Liver (tissue), 9 donors: ENCODE measurements around the gene KDM5A. TPM values are rescaled to one million over a fixed set of nuclear protein-coding genes. Genes with fewer than 3 reads are reported as not detected.
A peak's percentile ranks its signal among the peaks of the same experiment; 100 is the strongest.
"Not testable (repeated sequence)": the region's sequence is repeated elsewhere in the genome, so short reads cannot be mapped to it uniquely, and the experiment has no call there.

Experiments used
- DNase-seq: peaks from one replicate; pipeline ENCODE4 v3.0.0-alpha.2; 2017; ENCODE audit warnings: low spot score
- H3K27ac ChIP-seq, 2 donors: one replicate each; pipeline ENCODE4 v1.7.0; 2013; ENCODE audit warnings: inconsistent platforms in 2 of 2, low read length in 2 of 2, control low read depth in 1 of 2, low read depth in 1 of 2, mild to moderate bottlenecking in 1 of 2
- H3K27me3 ChIP-seq, 4 donors: one replicate each; pipeline versions ENCODE4 v1.6.1 to v1.7.0; 2013; ENCODE audit warnings: low read length in 3 of 4, inconsistent platforms in 1 of 4, mild to moderate bottlenecking in 1 of 4, moderate library complexity in 1 of 4; ENCODE audit not compliant: control insufficient read depth in 4 of 4, insufficient read depth in 4 of 4
- H3K36me3 ChIP-seq, 4 donors: one replicate each; pipeline versions ENCODE4 v1.6.1 to v1.7.0; 2013; ENCODE audit warnings: low read length in 3 of 4, mild to moderate bottlenecking in 3 of 4, low read depth in 1 of 4, moderate library complexity in 1 of 4; ENCODE audit not compliant: control insufficient read depth in 4 of 4, insufficient read depth in 3 of 4
- H3K4me1 ChIP-seq, 4 donors: one replicate each; pipeline versions ENCODE4 v1.6.1 to v1.7.0; 2013; ENCODE audit warnings: low read length in 3 of 4, mild to moderate bottlenecking in 3 of 4, moderate library complexity in 1 of 4; ENCODE audit not compliant: control insufficient read depth in 4 of 4, insufficient read depth in 4 of 4
- H3K4me3 ChIP-seq, 3 donors: one replicate each; pipeline versions ENCODE4 v1.6.1 to v1.7.0; 2013; ENCODE audit warnings: low read length in 3 of 3, control low read depth in 1 of 3, low read depth in 1 of 3, mild to moderate bottlenecking in 1 of 3
- H3K9ac ChIP-seq, 2 donors: one replicate each; pipeline ENCODE4 v1.7.0; 2013; ENCODE audit warnings: low read length in 2 of 2, mild to moderate bottlenecking in 2 of 2, moderate library complexity in 2 of 2, control low read depth in 1 of 2, low read depth in 1 of 2
- H3K9me3 ChIP-seq, 4 donors: one replicate each; pipeline versions ENCODE4 v1.6.1 to v1.7.0; 2013; ENCODE audit warnings: low read length in 3 of 4; ENCODE audit not compliant: control insufficient read depth in 4 of 4
- EGR1 ChIP-seq, 2 donors: IDR thresholded peaks; 2 replicates each; pipeline ENCODE4 v1.6.1; 2016 to 2018; ENCODE audit warnings: antibody characterized with exemption in 2 of 2, low read depth in 2 of 2
- FOXA1 ChIP-seq: IDR thresholded peaks from 2 replicates; pipeline ENCODE4 v1.6.1; 2016; ENCODE audit warnings: antibody characterized with exemption
- FOXA2 ChIP-seq: IDR thresholded peaks from 2 replicates; pipeline ENCODE4 v1.6.1; 2016; ENCODE audit warnings: antibody characterized with exemption
- GABPA ChIP-seq, 2 donors: IDR thresholded peaks in 1 of 2; conservative IDR thresholded peaks in 1 of 2; 2 replicates each; pipeline ENCODE4 v1.6.1; 2016; ENCODE audit warnings: antibody characterized with exemption in 2 of 2, mild to moderate bottlenecking in 1 of 2, moderate library complexity in 1 of 2
- HNF4A ChIP-seq, 2 donors: conservative IDR thresholded peaks; 2 replicates each; pipeline ENCODE4 v1.6.1; 2016; ENCODE audit warnings: antibody characterized with exemption in 2 of 2, mild to moderate bottlenecking in 2 of 2
- JUND ChIP-seq, 2 donors: IDR thresholded peaks; 2 replicates each; pipeline ENCODE4 v1.6.1; 2016; ENCODE audit warnings: antibody characterized with exemption in 2 of 2
- NR2F2 ChIP-seq: IDR thresholded peaks from 2 replicates; pipeline ENCODE4 v1.6.1; 2016; ENCODE audit warnings: antibody characterized with exemption
- RAD21 ChIP-seq, 2 donors: IDR thresholded peaks; 2 replicates each; pipeline ENCODE4 v1.6.1; 2016; ENCODE audit warnings: antibody characterized with exemption in 2 of 2, mild to moderate bottlenecking in 2 of 2
- REST ChIP-seq: IDR thresholded peaks from 2 replicates; pipeline ENCODE4 v1.6.1; 2016; ENCODE audit warnings: antibody characterized with exemption, mild to moderate bottlenecking
- RXRA ChIP-seq, 2 donors: IDR thresholded peaks; 2 replicates each; pipeline ENCODE4 v1.6.1; 2017 to 2018; ENCODE audit warnings: antibody characterized with exemption in 2 of 2, mild to moderate bottlenecking in 1 of 2
- SP1 ChIP-seq: IDR thresholded peaks from 2 replicates; pipeline ENCODE4 v1.6.1; 2018; ENCODE audit warnings: antibody characterized with exemption, mild to moderate bottlenecking
- TAF1 ChIP-seq: conservative IDR thresholded peaks from 2 replicates; pipeline ENCODE4 v1.6.1; 2016; ENCODE audit warnings: antibody characterized with exemption, mild to moderate bottlenecking
- YY1 ChIP-seq: IDR thresholded peaks from 2 replicates; pipeline ENCODE4 v1.6.1; 2016; ENCODE audit warnings: antibody characterized with exemption, mild to moderate bottlenecking
- WGBS: extraction: QIAGEN DNeasy Blood & Tissue Kit; methylation state at CpG from one replicate; pipeline ENCODE4 v1.1.7; 2013; 5-methylcytosine and 5-hydroxymethylcytosine counted together
- polyA plus RNA-seq, 2 donors: library from polyadenylated mRNA; stranded (reverse) in 1 of 2; unstranded in 1 of 2; fragments of 200-250 nt in 1 of 2; fragments of >200 nt in 1 of 2; fragmentation: Nextera tagmentation in 1 of 2; extraction: Ambion mirVana in 1 of 2; gene quantifications; one replicate each; pipeline versions ENCODE4 v1.2.1 to v1.2.3, GENCODE V29; 2013 to 2015
- total RNA-seq, 2 donors: library from RNA; depleted of rRNA; stranded (reverse); fragments of >200 nt; gene quantifications; one replicate each; pipeline ENCODE4 v1.2.3, GENCODE V29; 2014
- TF ChIP-seq, protein P1 (sequence below): IDR thresholded peaks from 2 replicates; pipeline ENCODE4 v1.6.1; 2016; ENCODE audit warnings: antibody characterized with exemption
- TF ChIP-seq, protein P2 (sequence below): IDR thresholded peaks from 2 replicates; pipeline ENCODE4 v1.6.1; 2016; ENCODE audit warnings: antibody characterized with exemption
- TF ChIP-seq, protein P3 (sequence below): IDR thresholded peaks from 2 replicates; pipeline ENCODE4 v1.6.1; 2016; ENCODE audit warnings: antibody characterized with exemption
- donor health status: healthy.
- donor health status: healthy.
- donor health status: healthy.
- donor health status: healthy.
- donor health status: healthy.

KDM5A gene
- total RNA-seq = 10 to 100 TPM; 26.5 to 33.7 TPM
- 10 to 100 TPM in 1 of 2 donors, 1 to 10 TPM in 1; 7.2 to 20.7 TPM for polyA plus RNA-seq

DNA sequence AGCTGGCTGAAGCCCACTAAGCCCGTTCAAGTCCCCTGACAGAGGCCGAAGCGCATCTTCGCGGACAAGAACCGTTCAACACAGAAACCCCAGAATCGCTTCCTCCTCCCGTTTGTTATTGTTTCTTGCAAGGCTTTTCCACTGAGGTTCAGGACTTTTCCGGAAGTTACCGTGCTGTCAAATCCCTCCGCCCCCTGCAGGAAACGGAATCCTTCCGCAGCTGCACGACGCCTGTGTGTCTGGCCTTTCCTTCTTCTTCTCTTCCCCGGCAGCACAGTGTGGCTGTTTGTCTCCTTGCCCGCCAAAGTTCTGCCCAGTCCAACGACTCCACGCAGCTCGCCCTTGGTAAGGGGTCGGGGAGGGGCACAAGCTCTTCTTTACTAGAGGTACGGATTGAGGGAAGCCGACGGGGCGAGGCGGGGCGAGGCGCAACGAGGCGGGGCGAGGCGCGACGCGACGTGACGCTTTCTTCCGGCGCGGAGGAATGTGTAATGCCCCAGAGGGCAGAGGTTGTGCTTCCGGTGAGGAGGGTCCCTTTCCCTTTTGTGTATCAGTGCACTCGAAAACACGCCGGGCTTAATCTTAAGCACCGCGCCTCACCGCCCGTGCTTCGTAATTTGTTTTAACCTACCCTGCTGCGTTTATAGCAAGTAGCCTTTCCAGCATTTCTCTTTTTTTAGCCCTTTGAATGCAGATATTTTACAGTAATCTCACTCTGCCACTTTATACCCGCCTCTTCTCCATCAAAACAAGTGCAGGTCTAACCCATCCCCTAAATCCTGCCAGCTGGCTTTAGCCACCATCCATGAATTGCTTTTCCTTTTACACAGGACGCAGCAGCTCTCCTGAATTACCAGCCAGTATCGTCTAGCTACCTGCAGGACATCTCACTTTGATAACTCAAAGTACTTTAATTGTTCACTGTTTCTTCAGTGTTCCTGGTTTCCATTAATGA lies at the start of gene KDM5A:
TSS of gene KDM5A (minus strand) at position 179 of the 955 bp plus-strand sequence. CDS start 229 bp downstream, outside the sequence.
- TF ChIP-seq TAF1 (peak; percentile 28), RAD21 (IDR thresholded peaks at IDR 0.05) (no peak), SP1 (peak; percentile 40), REST (no peak), FOXA2 (no peak), GABPA (IDR thresholded peaks at IDR 0.05 in 1 of 2, conservative IDR thresholded peaks at IDR 0.05 in 1 of 2) (peak; percentile 86 to 97), EGR1 (IDR thresholded peaks at IDR 0.05; ENCODE audit: low read depth in 2 of 2) (peak in 1 of 2 donors; percentile 10), HNF4A (conservative IDR thresholded peaks at IDR 0.05) (peak; percentile 2 to 4), YY1 (peak; percentile 79), FOXA1 (no peak), RXRA (IDR thresholded peaks at IDR 0.05) (peak; percentile 41 to 43), JUND (IDR thresholded peaks at IDR 0.05) (no peak), NR2F2 (peak; percentile 88)
- TF ChIP-seq, protein P1, sequence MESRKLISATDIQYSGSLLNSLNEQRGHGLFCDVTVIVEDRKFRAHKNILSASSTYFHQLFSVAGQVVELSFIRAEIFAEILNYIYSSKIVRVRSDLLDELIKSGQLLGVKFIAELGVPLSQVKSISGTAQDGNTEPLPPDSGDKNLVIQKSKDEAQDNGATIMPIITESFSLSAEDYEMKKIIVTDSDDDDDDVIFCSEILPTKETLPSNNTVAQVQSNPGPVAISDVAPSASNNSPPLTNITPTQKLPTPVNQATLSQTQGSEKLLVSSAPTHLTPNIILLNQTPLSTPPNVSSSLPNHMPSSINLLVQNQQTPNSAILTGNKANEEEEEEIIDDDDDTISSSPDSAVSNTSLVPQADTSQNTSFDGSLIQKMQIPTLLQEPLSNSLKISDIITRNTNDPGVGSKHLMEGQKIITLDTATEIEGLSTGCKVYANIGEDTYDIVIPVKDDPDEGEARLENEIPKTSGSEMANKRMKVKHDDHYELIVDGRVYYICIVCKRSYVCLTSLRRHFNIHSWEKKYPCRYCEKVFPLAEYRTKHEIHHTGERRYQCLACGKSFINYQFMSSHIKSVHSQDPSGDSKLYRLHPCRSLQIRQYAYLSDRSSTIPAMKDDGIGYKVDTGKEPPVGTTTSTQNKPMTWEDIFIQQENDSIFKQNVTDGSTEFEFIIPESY = peak; percentile 56
- TF ChIP-seq, protein P2, sequence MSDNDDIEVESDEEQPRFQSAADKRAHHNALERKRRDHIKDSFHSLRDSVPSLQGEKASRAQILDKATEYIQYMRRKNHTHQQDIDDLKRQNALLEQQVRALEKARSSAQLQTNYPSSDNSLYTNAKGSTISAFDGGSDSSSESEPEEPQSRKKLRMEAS = peak; percentile 54
- TF ChIP-seq, protein P3, sequence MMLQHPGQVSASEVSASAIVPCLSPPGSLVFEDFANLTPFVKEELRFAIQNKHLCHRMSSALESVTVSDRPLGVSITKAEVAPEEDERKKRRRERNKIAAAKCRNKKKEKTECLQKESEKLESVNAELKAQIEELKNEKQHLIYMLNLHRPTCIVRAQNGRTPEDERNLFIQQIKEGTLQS = no peak
- 1% methylated on average over 53 of the region's 53 CpGs for WGBS

GRCh38 chr12:435737-436136 lies 46.6 kb upstream of the KDM5A start:
- not testable (repeated sequence) for H3K4me1 ChIP-seq, H3K27ac ChIP-seq, H3K9me3 ChIP-seq, DNase-seq, H3K27me3 ChIP-seq, H3K9ac ChIP-seq, H3K4me3 ChIP-seq
- 97% methylated on average over 2 of the region's 2 CpGs for WGBS
- peaks cover 2 to 15% (median 13%) of the 10 kb centered on the region in 4 donors for H3K36me3 ChIP-seq

More for the DNA sequence above, at the start of gene KDM5A:
- Histone ChIP-seq H3K4me1 (peaks cover 0 to 39% (median 29%) of the 10 kb centered on the region in 4 donors), H3K9me3 (no peaks in the 10 kb centered on the region), H3K27ac (peak within 1 kb of the TSS; percentile 99), H3K4me3 (peak within 1 kb of the TSS; percentile 90 to 98 (median 97)), H3K36me3 (peaks cover 0 to 7% (median under 1%) of the 10 kb centered on the region in 4 donors), H3K27me3 (no peaks in the 10 kb centered on the region), H3K9ac (peak within 1 kb of the TSS; percentile 89 to 94)
- DNase-seq = peak; percentile 94
